Measurements from ENCODE around the gene HUWE1.

GRCh38 chrX:53674581-53674980, 11.9 kb downstream of the HUWE1 start:
- TF ChIP-seq, protein P1, sequence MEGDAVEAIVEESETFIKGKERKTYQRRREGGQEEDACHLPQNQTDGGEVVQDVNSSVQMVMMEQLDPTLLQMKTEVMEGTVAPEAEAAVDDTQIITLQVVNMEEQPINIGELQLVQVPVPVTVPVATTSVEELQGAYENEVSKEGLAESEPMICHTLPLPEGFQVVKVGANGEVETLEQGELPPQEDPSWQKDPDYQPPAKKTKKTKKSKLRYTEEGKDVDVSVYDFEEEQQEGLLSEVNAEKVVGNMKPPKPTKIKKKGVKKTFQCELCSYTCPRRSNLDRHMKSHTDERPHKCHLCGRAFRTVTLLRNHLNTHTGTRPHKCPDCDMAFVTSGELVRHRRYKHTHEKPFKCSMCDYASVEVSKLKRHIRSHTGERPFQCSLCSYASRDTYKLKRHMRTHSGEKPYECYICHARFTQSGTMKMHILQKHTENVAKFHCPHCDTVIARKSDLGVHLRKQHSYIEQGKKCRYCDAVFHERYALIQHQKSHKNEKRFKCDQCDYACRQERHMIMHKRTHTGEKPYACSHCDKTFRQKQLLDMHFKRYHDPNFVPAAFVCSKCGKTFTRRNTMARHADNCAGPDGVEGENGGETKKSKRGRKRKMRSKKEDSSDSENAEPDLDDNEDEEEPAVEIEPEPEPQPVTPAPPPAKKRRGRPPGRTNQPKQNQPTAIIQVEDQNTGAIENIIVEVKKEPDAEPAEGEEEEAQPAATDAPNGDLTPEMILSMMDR (IDR thresholded peaks at IDR 0.05; ENCODE audit: insufficient read depth, low read depth, low read length) = no peak
- no peak for TF ChIP-seq EZH2 (IDR thresholded peaks at IDR 0.05; ENCODE audit: insufficient read depth, low read length)
